ENCODE results near the gene IL1A. TPM values are rescaled to one million over a fixed set of nuclear protein-coding genes. Genes with fewer than 3 reads are reported as not detected.

IL1A gene
- total and polyA plus RNA-seq, 2 donors from 2014 or later = 0.13 TPM; not detected in 1

GRCh38 chr2:112787294-112787693 is 3.0 kb upstream of the IL1A start:
- FAIRE-seq = no peak
- no peak for TF ChIP-seq CTCF (IDR thresholded peaks at IDR 0.05; ENCODE audit: borderline replicate concordance, extremely low read depth, insufficient read depth)
- no peaks in the 10 kb centered on the region for H3K27me3 ChIP-seq (ENCODE audit: control insufficient read depth, insufficient read depth, low read length)

GRCh38 chr2:112783187-112783714 is 1.0 kb downstream of the IL1A start:
- no peak overlapping the region for H3K27ac ChIP-seq (ENCODE audit: low read depth in 2 of 2, low read length in 2 of 2)
- FAIRE-seq = no peak

More at GRCh38 chr2:112787294-112787693, 3.0 kb upstream of the IL1A start:
- H3K27ac ChIP-seq (ENCODE audit: low read depth in 2 of 2, low read length in 2 of 2) = no peak overlapping the region
- no peaks in the 10 kb centered on the region for H3K36me3 ChIP-seq (ENCODE audit: control insufficient read depth in 2 of 3, insufficient read depth in 3 of 3, low read length in 3 of 3)
- intact Hi-C loops (cut with DNase I) = no loop called here
- H3K4me3 ChIP-seq (ENCODE audit: low read length in 3 of 3) = no peak overlapping the region
- no peaks in the 10 kb centered on the region for H3K4me1 ChIP-seq (ENCODE audit: control insufficient read depth in 2 of 3, insufficient read depth in 2 of 3, low read depth in 1 of 3, low read length in 3 of 3)
- DNase-seq = no peak
- no peaks in the 10 kb centered on the region for H3K9me3 ChIP-seq (ENCODE audit: control insufficient read depth in 2 of 3, insufficient read depth in 1 of 3, low read length in 3 of 3)
- no peak overlapping the region for H3K9ac ChIP-seq (ENCODE audit: low read length in 3 of 3)

GRCh38 chr2:112782234-112782799 is 2.0 kb downstream of the IL1A start:
- H3K27me3 ChIP-seq (ENCODE audit: control insufficient read depth, insufficient read depth, low read length) = no peaks in the 10 kb centered on the region
- H3K9me3 ChIP-seq (ENCODE audit: control insufficient read depth in 2 of 3, insufficient read depth in 1 of 3, low read length in 3 of 3) = no peaks in the 10 kb centered on the region
- no peak overlapping the region for H3K9ac ChIP-seq (ENCODE audit: low read length in 3 of 3)
- H3K27ac ChIP-seq (ENCODE audit: low read depth in 2 of 2, low read length in 2 of 2) = no peak overlapping the region
- no peaks in the 10 kb centered on the region for H3K36me3 ChIP-seq (ENCODE audit: control insufficient read depth in 2 of 3, insufficient read depth in 3 of 3, low read length in 3 of 3)
- no peak for DNase-seq
- H3K4me1 ChIP-seq (ENCODE audit: control insufficient read depth in 2 of 3, insufficient read depth in 2 of 3, low read depth in 1 of 3, low read length in 3 of 3) = no peaks in the 10 kb centered on the region
- intact Hi-C loops (cut with DNase I) = no loop called here
- no peak overlapping the region for H3K4me3 ChIP-seq (ENCODE audit: low read length in 3 of 3)
- no peak for FAIRE-seq
- no peak for TF ChIP-seq CTCF (IDR thresholded peaks at IDR 0.05; ENCODE audit: borderline replicate concordance, extremely low read depth, insufficient read depth)

More at GRCh38 chr2:112783187-112783714, 1.0 kb downstream of the IL1A start:
- intact Hi-C loops (cut with DNase I) = no loop called here
- Histone ChIP-seq H3K36me3 (ENCODE audit: control insufficient read depth in 2 of 3, insufficient read depth in 3 of 3, low read length in 3 of 3) (no peaks in the 10 kb centered on the region), H3K4me3 (ENCODE audit: low read length in 3 of 3) (no peak overlapping the region), H3K9me3 (ENCODE audit: control insufficient read depth in 2 of 3, insufficient read depth in 1 of 3, low read length in 3 of 3) (no peaks in the 10 kb centered on the region), H3K27me3 (ENCODE audit: control insufficient read depth, insufficient read depth, low read length) (no peaks in the 10 kb centered on the region), H3K4me1 (ENCODE audit: control insufficient read depth in 2 of 3, insufficient read depth in 2 of 3, low read depth in 1 of 3, low read length in 3 of 3) (no peaks in the 10 kb centered on the region), H3K9ac (ENCODE audit: low read length in 3 of 3) (no peak overlapping the region)
- DNase-seq = no peak
- TF ChIP-seq CTCF (IDR thresholded peaks at IDR 0.05; ENCODE audit: borderline replicate concordance, extremely low read depth, insufficient read depth) = no peak

Measured in kidney (tissue), 14 donors.